Measurements from ENCODE around the gene TMEM235. TPM values are rescaled to one million over a fixed set of nuclear protein-coding genes. Genes with fewer than 3 reads are reported as not detected.

Gene TMEM235
- polyA plus RNA-seq, 1 experiment, result not detected

DNA sequence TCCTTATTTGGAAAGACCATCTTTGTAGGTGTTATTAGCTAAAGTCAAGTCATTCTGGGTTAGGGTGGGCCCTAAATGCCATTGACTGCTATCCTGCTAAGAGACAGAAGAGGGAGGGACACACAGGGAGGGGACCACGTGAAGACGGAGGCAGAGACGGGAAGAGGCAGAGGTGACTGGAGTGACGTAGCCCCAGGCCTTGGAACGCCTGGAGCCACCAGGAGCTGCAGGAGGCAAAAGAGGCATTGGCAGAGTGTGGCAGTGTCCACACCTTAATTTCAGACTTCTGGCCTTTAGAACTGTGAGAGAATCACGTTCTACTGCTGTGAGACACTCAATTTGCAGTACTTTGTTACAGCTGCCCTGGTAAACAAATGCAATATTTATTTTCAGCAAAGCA is 31.0 kb upstream of the TMEM235 start:
- ChIA-PET POLR2A (interaction anchor here (0.7 kb wide), 1 partner anchor 62 kb away, joined by 5 read pairs; no protein-coding TSS in a partner anchor), CTCF (interaction anchor here (5.8 kb wide), 1 partner anchor 13 kb away, joined by 24 read pairs; the partner anchor contains the start of genes AFMID and TK1)
- DNase-seq (ENCODE audit: low read depth, low spot score), result no peak
- no peak overlapping the region for H3K4me3 ChIP-seq (ENCODE audit: low read depth, low read length)
- peaks cover 3% of the 10 kb centered on the region; the same call in 1 of the 2 replicates for H3K9me3 ChIP-seq (ENCODE audit: control insufficient read depth, insufficient read depth, low read length)
- no peak overlapping the region for H3K27ac ChIP-seq (ENCODE audit: low read depth, low read length)
- TF ChIP-seq, protein P1, sequence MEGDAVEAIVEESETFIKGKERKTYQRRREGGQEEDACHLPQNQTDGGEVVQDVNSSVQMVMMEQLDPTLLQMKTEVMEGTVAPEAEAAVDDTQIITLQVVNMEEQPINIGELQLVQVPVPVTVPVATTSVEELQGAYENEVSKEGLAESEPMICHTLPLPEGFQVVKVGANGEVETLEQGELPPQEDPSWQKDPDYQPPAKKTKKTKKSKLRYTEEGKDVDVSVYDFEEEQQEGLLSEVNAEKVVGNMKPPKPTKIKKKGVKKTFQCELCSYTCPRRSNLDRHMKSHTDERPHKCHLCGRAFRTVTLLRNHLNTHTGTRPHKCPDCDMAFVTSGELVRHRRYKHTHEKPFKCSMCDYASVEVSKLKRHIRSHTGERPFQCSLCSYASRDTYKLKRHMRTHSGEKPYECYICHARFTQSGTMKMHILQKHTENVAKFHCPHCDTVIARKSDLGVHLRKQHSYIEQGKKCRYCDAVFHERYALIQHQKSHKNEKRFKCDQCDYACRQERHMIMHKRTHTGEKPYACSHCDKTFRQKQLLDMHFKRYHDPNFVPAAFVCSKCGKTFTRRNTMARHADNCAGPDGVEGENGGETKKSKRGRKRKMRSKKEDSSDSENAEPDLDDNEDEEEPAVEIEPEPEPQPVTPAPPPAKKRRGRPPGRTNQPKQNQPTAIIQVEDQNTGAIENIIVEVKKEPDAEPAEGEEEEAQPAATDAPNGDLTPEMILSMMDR (IDR thresholded peaks at IDR 0.05; ENCODE audit: low read depth, low read length), result no peak
- H3K27me3 ChIP-seq (ENCODE audit: control insufficient read depth, insufficient read depth, low read length), result no peaks in the 10 kb centered on the region

DNA sequence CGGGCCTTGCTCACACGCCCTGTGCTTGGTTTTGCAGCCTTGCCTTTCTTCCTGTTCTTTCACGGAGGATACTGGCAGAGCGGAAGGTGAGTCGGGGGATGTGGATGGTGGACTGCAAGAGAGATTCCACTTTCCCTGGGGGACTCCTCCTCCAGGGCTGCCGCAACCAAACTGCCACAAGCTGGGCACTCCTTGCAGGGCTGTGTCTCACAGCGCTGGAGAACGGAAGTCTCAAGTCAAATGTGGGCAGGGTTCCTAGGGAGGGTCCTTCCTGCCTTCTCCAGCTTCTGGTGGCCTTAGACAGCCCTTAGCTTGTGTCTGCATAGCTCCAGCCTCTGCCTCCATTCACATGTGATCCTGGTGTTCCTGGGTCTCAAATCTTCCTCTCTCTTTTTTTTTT is 28.8 kb upstream of the TMEM235 start:
- ChIA-PET POLR2A (interaction anchor here (0.5 kb wide), 1 partner anchor 15 kb away, joined by 3 read pairs; no protein-coding TSS in a partner anchor), CTCF (interaction anchor here (0.7 to 5.8 kb wide), 2 partner anchors 16 to 1339 kb away, joined by 6 to 24 read pairs; partner anchors contain the start of genes AFMID and TK1)
- no peak overlapping the region for H3K27ac ChIP-seq (ENCODE audit: low read depth, low read length)
- no peak overlapping the region for H3K4me3 ChIP-seq (ENCODE audit: low read depth, low read length)
- peaks cover 3% of the 10 kb centered on the region; the same call in 1 of the 2 replicates for H3K9me3 ChIP-seq (ENCODE audit: control insufficient read depth, insufficient read depth, low read length)
- no peak for DNase-seq (ENCODE audit: low read depth, low spot score)
- TF ChIP-seq, protein P1 (IDR thresholded peaks at IDR 0.05; ENCODE audit: low read depth, low read length), result no peak
- no peaks in the 10 kb centered on the region for H3K27me3 ChIP-seq (ENCODE audit: control insufficient read depth, insufficient read depth, low read length)

DNA sequence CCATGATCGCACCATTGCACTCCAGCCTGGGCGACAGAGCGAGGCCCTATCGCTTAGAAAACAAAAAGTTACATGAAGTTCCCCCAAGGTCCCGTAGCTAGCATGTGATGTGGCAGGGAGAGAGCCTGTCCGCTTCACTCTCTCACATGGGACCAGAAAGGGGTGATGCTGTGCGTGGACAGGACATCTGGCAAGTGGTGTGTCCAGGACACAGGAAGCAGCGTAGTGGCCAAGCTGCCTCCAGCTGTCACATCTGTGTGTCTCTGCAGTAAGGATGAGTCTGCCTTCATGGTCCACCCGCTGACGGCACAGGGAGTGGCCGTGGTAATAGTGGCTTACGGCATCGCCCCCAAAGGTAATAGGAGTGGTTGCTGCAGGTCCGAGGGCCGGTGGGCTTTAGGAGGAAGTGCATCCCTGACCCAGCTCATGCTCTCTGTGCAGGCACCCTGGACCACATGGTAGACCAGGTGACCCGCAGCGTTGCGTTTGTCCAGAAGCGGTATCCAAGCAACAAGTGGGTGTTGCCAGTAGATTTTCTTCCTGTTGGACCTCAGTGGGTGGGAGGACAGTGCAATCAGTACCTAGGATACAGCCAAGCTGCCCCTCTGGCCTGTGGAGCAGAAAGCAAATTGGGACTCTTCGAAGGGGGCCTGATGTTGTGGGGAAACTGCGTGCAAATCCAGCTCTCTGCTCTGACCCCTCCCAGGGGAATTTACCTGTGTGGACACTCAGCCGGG is 26.9 kb upstream of the TMEM235 start:
- POLR2A ChIA-PET, result interaction anchor here (0.6 kb wide), 1 partner anchor 246 kb away, joined by 4 read pairs; the partner anchor contains the start of gene TNRC6C
- H3K27me3 ChIP-seq (ENCODE audit: control insufficient read depth, insufficient read depth, low read length), result no peaks in the 10 kb centered on the region
- H3K9me3 ChIP-seq (ENCODE audit: control insufficient read depth, insufficient read depth, low read length), result peaks cover under 1% of the 10 kb centered on the region; the same call in 1 of the 2 replicates
- no peak for DNase-seq (ENCODE audit: low read depth, low spot score)
- H3K4me3 ChIP-seq (ENCODE audit: low read depth, low read length), result no peak overlapping the region
- TF ChIP-seq, protein P1 (IDR thresholded peaks at IDR 0.05; ENCODE audit: low read depth, low read length), result no peak
- CTCF ChIA-PET, result interaction anchor here (0.6 to 5.8 kb wide), 2 partner anchors 18 to 883 kb away, joined by 3 to 24 read pairs; partner anchors contain the start of genes AFMID and TK1
- H3K27ac ChIP-seq (ENCODE audit: low read depth, low read length), result no peak overlapping the region

DNA sequence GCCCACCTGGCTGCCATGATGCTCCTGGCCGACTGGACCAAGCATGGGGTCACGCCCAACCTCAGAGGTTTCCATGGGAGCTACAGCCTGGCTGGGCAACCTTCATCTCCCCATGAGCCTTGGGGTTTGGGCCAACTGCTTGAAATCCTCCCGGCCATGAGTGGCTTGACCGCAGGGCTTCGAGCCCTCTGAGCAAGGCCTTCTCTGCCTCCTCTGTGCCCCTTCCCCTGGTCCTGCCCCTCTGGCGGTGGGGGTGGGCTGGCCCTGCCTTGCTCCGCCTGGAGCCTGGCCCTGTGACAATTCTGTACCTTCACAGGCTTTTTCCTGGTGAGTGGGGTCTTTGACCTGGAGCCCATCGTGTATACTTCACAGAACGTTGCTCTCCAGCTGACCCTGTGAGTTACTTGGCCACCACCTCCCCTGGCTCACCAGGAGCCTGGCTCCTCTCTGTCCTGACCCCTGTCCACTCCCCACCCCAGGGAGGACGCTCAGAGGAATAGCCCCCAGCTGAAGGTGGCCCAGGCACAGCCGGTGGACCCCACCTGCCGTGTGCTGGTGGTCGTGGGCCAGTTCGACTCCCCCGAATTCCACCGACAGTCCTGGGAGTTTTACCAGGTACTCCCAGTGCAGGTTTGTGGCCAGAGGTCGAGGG is 26.2 kb upstream of the TMEM235 start:
- H3K4me3 ChIP-seq (ENCODE audit: low read depth, low read length), result no peak overlapping the region
- no peak for DNase-seq (ENCODE audit: low read depth, low spot score)
- no peaks in the 10 kb centered on the region for H3K27me3 ChIP-seq (ENCODE audit: control insufficient read depth, insufficient read depth, low read length)
- TF ChIP-seq, protein P1 (IDR thresholded peaks at IDR 0.05; ENCODE audit: low read depth, low read length), result no peak
- H3K9me3 ChIP-seq (ENCODE audit: control insufficient read depth, insufficient read depth, low read length), result no peaks in the 10 kb centered on the region
- CTCF ChIA-PET, result interaction anchor here (0.6 kb wide), 1 partner anchor 45 kb away, joined by 3 read pairs; no protein-coding TSS in a partner anchor
- POLR2A ChIA-PET, result no interaction called here
- H3K27ac ChIP-seq (ENCODE audit: low read depth, low read length), result no peak overlapping the region

All from AG04450 (cell line).